IPS-NIHi7 (cell line): ENCODE measurements around the gene ANAPC13.
A peak's percentile ranks its signal among the peaks of the same experiment; 100 is the strongest.

Experiments
- DNase-seq: peaks from one replicate; pipeline ENCODE4 v3.0.0; 2012; ENCODE audit warnings: mixed read lengths; ENCODE audit errors: extremely low spot score

Gene ANAPC13, protein sequence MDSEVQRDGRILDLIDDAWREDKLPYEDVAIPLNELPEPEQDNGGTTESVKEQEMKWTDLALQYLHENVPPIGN

DNA sequence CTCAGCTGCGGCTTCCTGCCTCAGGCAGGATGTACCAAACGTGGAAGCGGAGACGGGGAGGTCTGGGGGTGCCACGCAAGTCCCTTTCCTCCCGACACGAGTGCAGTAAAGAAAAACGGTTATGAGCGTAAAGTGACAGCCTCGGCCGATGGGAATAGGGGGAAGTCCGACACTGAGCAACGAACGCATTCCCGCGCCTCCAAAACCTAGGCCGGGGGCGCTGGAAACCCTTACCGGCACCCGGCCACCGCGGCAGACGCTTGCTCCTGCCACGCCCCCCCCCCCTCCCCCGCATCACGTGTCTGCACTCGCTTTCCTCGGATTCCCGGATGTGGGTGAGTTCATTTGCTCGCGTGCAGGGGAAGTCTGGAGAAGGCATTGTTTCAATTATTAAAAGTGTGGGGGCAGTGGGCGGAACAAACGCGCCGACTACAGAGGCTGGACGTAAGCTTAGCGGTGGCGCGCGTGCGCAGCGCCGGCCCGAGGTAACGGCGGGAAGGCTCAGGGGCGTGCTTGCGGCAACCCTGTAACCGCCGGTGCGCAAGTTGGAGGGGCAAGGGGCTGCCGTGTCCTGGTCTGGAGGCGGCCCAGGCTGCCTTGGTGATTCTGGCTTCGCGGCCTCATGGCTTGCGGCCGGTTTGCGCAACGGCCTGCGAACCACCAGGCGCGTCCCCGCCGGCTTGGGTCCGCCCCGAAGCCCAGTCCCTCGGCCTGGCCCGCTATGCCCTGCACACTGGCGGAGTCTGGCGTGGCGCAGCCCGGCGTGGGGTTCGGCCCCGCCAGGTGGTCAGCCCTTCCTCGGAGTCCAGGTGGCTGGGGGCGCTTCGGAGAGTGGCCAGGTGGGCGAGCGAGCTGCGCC, at the start of gene ANAPC13, which contains the start of gene CEP63:
Gene ANAPC13 (minus strand): TSS at position 268 of the 859 bp plus-strand sequence. CDS start 3,081 bp downstream, outside the sequence.
Gene CEP63 (plus strand): TSS at position 340 of the 859 bp plus-strand sequence. CDS start 9,264 bp downstream, outside the sequence.
- DNase-seq: peak; percentile 91

GRCh38 chr3:134535186-134535970, 49.6 kb upstream of the ANAPC13 start:
- no peak for DNase-seq

DNA sequence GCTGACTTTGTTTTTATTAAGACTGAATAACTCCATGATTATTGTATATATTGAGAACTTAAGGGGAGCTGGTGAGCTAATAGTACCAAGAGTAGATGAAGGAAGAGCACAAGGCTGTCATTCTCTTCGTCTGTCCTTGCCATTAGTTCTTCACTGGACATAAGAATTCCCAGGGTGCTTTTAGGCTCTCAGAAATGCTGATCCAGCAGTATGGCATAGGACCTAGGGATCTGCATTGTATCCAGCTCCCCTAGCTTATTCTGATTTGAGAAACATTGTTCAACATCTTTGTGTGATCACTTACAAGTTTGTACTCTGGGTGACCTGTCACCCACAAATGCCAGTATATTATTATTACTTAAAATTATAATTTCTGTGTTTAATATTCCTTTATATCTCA, 47.7 kb upstream of the ANAPC13 start:
- DNase-seq: no peak

DNA sequence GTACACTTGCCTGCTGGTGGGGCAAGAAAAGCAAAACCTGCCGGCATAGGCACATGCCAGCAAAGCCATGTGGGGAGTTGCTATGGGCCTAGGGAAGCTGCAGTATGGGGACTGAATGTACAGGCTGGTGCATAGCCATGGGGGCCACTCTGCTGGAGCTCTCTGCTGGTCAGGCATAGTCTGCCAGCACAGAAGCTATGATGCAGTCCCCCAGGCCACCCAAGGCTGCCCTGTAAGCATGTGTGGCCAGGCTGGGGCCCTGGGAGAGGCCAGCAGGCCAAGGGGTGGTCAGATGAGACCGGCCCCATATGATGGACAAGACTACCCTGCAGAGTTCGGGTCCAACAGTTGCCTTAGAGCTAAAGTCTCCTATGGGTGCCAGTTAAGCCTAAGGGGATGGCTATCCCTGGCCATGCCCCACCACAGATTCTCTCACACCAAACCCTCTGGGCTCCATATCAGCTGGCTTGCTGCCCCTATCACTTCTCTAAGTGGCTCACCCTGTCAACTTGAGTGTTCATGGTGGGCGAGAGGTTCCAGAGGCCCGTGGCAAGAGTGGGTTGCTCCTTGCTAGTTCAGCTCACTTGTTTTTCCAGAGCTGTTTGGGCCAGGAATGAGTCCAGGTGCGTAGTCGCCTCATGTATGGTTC, 41.9 kb upstream of the ANAPC13 start:
- DNase-seq: no peak

- DNase-seq: peak; percentile 67
Observed at GRCh38 chr3:134527037-134527436, 41.3 kb upstream of the ANAPC13 start.

DNA sequence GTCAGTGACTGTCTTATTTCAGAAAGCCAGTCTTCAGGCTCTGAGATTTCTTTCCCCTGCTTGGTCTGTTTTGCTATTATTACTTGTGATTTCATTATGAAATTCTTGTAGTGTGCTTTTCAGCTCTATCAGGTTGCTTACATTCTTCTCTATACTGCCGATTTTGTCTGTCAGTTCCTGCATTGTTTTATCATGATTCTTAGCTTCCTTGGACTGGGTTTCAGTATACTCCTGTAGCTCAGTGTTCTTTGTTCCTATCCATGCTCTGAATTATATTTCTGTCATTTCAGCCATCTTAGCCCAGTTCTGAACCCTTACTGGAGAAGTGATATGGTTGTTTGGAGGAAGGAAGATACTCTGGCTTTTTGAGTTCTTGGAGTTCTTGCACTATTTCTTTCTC, 40.5 kb upstream of the ANAPC13 start:
- no peak for DNase-seq

DNA sequence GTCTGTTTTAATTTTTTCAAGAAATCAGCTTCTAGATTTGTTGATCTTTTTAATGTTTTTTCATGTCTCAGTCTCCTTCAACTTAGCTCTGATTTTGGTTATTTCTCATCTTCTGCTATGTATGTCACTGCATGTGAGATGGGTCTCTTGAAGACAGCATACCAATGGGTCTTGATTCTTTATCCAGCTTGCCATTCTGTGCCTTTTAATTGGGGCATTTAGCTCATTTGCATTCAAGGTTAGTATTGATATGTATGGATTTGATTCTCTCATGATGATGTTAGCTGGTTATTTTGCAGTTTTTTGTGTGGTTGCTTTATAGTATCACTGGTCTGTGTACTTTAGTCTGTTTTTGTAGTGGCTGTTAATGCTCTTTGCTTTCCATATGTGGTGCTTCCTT, 39.5 kb upstream of the ANAPC13 start:
- DNase-seq: no peak

GRCh38 chr3:134522541-134522940, 36.8 kb upstream of the ANAPC13 start:
- DNase-seq: no peak

DNA sequence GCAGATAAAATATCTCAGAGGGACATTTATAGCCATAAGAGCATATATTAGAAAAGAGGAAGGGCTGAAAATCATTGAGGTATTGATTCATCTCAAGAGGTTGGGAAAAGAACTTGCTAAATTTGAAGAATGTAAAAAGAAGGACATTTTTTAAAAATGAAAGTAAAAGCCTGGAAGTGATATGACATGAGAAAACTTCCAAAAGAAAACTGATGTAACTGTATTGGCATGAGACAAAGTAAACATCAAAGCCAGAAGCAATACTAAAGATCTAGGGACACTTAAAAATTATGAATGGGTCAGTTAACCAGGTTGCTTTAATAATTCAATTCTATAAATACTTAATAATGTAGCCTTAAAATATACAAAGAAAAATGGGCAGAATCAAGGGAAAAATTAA, 32.0 kb upstream of the ANAPC13 start:
- DNase-seq: no peak

DNA sequence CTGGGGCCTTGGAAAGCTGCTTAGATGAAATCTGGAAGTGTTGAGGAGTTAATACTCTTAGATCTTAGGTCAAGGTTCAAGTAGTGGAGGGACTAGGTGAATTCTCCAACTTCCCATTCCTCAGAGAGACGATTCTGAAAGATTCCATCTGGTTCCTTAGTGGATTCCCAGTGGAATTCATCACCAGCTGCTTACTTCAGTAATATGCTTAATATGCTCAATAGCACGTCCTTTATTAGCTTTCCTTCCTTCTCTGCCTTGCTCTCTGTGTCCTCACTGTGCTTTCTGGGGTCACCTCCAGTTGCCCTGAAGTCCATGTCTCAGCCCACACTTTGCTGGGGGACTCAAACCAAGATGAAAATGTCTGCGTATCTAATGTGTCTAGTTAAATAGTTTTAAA, 31.1 kb upstream of the ANAPC13 start:
- DNase-seq: no peak

- DNase-seq: no peak
Observed at GRCh38 chr3:134511500-134511899, 25.7 kb upstream of the ANAPC13 start.

GRCh38 chr3:134505485-134505884, 19.7 kb upstream of the ANAPC13 start:
- no peak for DNase-seq

DNA sequence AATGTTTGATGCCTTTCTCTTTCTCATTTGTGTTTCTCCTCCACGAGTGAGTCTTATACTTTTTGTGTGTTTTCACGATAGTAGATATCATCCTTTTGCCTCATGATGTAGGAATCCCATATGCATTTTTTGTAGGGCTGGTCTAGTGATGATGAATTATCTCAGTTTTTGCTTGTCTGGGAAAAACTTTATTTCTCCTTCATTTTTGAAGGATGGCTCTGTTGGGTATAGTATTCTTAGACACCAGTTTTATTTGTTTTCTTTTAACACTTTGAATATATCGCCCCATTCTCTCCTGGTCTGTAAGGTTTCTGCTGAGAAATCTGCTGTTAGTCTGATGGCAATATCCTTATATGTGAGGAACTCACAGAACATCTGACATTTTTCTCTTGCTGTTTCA, 18.3 kb upstream of the ANAPC13 start:
- DNase-seq: no peak

GRCh38 chr3:134503266-134503665, 17.5 kb upstream of the ANAPC13 start:
- no peak for DNase-seq

DNA sequence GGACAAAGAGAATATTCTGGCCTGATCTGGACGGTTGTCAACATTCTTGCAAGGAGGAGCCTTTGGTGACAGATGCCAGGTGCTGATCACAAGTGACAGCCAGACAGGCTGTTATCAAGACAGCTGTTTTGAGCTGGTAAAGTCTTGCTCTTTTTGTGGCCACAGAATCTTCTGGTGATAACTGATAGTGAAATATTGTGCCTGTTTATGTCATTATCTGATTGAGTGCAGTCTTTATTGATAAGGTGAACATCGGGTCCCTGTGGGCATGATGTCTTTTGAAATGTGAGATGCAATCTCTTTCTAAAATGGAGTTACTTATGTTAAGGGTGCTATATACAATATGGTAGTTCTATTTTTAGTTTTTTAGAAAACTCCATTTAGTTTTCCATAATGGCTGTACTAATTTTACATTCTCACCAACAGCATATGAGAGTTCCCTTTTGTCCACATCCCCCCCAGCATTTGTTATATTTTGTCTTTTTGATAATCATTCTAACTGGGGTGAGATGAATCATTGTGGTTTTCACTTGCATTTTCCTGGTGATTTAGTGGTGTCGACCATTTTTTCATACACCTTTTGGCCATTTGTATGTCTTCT, 10.8 kb upstream of the ANAPC13 start:
- no peak for DNase-seq

DNA sequence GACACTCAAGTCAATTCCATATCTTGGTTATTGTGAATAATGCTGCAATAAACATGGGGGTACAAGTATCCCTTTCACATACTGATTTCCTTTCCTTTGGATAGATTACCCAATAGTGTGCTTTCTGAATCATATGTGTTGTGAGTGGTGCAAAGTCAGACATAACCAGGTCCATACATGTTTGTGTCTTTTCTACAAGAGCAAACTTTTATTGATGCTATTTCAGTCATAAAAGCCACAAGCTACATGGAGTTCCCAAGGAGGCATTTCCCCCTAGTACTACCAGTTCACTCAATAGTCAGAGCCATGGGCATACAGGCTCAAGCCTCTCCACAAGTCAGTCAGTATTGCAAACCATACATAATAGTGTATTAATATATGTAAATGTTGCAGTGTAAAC, 10.2 kb upstream of the ANAPC13 start:
- DNase-seq: no peak

GRCh38 chr3:134494495-134494894, 8.7 kb upstream of the ANAPC13 start:
- DNase-seq: no peak

DNA sequence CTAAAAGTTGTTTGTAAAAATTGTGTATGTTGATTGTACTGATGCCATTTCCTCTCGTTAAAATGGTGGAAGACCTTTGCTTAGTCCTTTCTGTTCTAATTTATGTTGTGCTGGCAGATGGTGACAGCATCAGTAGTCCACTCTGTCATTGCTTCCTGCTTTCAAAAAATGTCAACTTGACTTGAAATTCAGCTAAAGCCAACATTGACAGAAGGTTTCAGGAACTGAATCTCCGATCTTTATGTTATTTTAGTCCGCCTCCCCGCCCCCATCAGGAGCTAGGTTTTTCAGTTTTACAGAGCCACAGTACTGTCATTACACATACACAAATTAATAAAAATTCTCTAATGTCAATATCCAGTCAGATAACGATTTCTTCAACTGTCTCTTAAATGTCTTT, 1.6 kb upstream of the ANAPC13 start:
- no peak for DNase-seq

DNA sequence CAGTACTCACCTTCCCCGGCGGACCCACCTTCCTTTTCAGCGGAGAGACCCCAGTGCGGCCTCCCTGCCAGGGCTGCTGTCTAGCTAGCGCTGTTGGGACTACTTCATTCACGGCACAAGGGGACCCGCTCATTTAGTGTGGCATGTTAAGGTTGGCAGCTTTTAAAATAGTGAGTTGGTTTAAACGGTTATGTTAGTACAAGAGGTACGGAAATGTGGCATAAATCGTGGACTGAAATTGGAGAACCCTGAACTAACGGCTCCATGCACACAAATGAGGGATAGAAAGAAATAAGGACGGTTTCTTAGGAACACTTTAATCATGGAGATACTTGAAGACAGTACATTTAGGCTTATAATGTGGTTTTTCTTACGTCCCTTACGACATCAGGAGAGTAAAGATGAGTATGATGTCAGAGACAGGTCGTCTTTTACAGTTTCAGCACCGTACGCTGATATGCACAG, 824 bp upstream of the ANAPC13 start:
- DNase-seq: peak; percentile 44

GRCh38 chr3:134485075-134485717, 589 bp downstream of the ANAPC13 start:
- peak; percentile 29 for DNase-seq
